Measurements from ENCODE around the gene TRANK1.

Gene TRANK1

DNA sequence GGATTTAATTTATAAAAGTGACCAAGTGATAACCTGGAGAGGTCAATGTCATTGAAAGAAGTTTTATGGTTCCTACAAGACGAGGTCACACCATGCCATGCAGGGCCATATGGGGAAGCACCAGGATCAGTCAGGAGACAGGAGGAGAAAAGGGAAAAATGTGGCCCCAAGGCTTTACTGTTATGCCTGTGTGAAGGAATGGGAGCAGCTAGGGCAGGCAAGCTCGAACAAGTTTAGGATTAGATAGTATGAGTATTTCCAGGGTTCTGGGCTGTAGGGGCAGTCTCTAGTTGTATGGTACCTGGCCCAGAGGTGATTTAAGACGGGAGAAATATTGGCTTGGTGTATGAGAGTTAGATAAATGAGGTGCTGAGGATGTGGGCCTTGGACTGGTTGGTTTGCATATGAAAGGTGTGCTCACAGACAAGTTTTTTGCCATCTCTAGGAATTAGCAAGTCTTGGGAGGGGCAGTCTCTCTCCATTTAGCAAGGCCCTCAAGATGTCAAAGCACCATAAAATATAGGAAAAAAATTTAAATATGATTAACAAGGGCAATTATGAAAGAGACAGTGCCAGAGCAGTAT is 144.2 kb downstream of the TRANK1 start:
- no peak overlapping the region for H2AFZ ChIP-seq (ENCODE audit: low read depth, low read length)
- H3K9me3 ChIP-seq (ENCODE audit: low read length), result no peaks in the 10 kb centered on the region
- no peaks in the 10 kb centered on the region for H3K27me3 ChIP-seq (ENCODE audit: insufficient read depth, low read length)
- no peaks in the 10 kb centered on the region for H3K36me3 ChIP-seq (ENCODE audit: insufficient read depth, low read length)
- H3K4me3 ChIP-seq (ENCODE audit: low read length), result no peak overlapping the region
- H3K4me1 ChIP-seq (ENCODE audit: insufficient read depth, low read length), result peaks cover 7% of the 10 kb centered on the region

DNA sequence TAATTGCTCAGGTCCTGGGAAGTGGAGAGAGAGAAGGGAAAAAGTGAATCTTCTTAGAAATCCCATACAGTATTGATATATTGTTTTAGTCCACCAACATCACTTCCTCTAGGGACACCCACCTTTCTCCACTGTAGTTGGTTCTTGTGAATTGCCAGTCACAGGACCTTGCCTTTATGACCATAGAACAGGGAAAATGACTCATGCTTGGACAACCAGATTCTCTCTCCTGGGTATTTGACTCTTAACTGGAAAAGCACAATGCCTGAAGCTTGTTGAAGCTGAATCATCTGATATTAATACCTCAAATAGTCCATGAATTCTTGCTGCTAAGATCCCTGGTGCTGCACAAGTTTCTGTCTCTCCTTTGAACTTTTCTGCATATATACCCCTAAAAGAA is 148.0 kb downstream of the TRANK1 start:
- no peak overlapping the region for H2AFZ ChIP-seq (ENCODE audit: low read depth, low read length)
- H3K4me3 ChIP-seq (ENCODE audit: low read length), result no peak overlapping the region
- H3K9me3 ChIP-seq (ENCODE audit: low read length), result no peaks in the 10 kb centered on the region
- no peaks in the 10 kb centered on the region for H3K36me3 ChIP-seq (ENCODE audit: insufficient read depth, low read length)
- no peaks in the 10 kb centered on the region for H3K4me1 ChIP-seq (ENCODE audit: insufficient read depth, low read length)
- no peaks in the 10 kb centered on the region for H3K27me3 ChIP-seq (ENCODE audit: insufficient read depth, low read length)

GRCh38 chr3:36796161-36796560 is 148.7 kb downstream of the TRANK1 start:
- H3K27me3 ChIP-seq (ENCODE audit: insufficient read depth, low read length), result no peaks in the 10 kb centered on the region
- H3K4me3 ChIP-seq (ENCODE audit: low read length), result no peak overlapping the region
- no peak overlapping the region for H2AFZ ChIP-seq (ENCODE audit: low read depth, low read length)
- no peaks in the 10 kb centered on the region for H3K36me3 ChIP-seq (ENCODE audit: insufficient read depth, low read length)
- H3K9me3 ChIP-seq (ENCODE audit: low read length), result no peaks in the 10 kb centered on the region
- H3K4me1 ChIP-seq (ENCODE audit: insufficient read depth, low read length), result no peaks in the 10 kb centered on the region

GRCh38 chr3:36795622-36796021 is 149.2 kb downstream of the TRANK1 start:
- H3K4me3 ChIP-seq (ENCODE audit: low read length), result no peak overlapping the region
- H3K27me3 ChIP-seq (ENCODE audit: insufficient read depth, low read length), result no peaks in the 10 kb centered on the region
- no peaks in the 10 kb centered on the region for H3K4me1 ChIP-seq (ENCODE audit: insufficient read depth, low read length)
- H3K36me3 ChIP-seq (ENCODE audit: insufficient read depth, low read length), result no peaks in the 10 kb centered on the region
- no peaks in the 10 kb centered on the region for H3K9me3 ChIP-seq (ENCODE audit: low read length)
- H2AFZ ChIP-seq (ENCODE audit: low read depth, low read length), result no peak overlapping the region

DNA sequence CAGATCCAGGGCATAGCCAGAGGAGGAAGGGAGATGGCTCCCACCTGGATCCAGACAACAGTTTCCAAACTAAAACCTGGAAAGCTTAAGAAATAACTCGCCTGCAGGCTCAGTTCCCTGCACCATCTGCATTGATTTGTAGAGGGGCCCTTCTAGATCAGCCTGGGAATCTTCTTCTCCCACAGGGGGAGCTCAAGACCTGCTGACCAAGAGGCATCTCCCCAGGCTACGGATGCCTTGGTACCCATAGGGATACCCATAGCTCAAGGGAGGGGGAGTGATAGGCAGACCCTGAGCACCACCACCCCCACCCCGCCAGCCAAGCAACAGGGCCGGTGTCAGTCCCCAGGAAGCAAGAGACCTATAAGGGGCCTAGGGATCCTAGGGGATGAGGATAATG is 152.5 kb downstream of the TRANK1 start:
- Histone ChIP-seq H3K36me3 (ENCODE audit: insufficient read depth, low read length) (no peaks in the 10 kb centered on the region), H3K9me3 (ENCODE audit: low read length) (no peaks in the 10 kb centered on the region), H3K4me3 (ENCODE audit: low read length) (no peak overlapping the region), H3K27me3 (ENCODE audit: insufficient read depth, low read length) (no peaks in the 10 kb centered on the region), H2AFZ (ENCODE audit: low read depth, low read length) (no peak overlapping the region), H3K4me1 (ENCODE audit: insufficient read depth, low read length) (no peaks in the 10 kb centered on the region)

DNA sequence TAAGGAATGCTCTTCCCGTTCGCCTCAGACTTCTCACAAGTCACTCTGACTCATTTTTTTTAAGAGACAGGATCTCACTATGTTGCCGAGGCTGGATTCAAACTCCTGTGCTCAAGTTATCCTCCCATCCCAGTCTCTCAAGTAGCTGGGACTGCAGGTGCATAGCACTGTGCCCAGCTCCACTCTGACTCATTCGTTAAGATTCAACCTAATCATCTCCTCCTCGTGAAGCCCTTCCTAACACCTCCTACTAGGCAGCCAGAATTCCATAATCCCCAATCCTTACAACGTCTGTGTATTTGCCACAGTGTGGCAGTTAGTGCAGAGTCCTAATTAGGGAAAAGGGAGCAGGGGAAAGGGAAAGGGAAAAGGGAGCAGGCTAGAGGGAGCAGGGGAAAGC is 154.1 kb downstream of the TRANK1 start:
- no peaks in the 10 kb centered on the region for H3K36me3 ChIP-seq (ENCODE audit: insufficient read depth, low read length)
- no peak overlapping the region for H2AFZ ChIP-seq (ENCODE audit: low read depth, low read length)
- H3K27me3 ChIP-seq (ENCODE audit: insufficient read depth, low read length), result no peaks in the 10 kb centered on the region
- no peaks in the 10 kb centered on the region for H3K4me1 ChIP-seq (ENCODE audit: insufficient read depth, low read length)
- no peak overlapping the region for H3K4me3 ChIP-seq (ENCODE audit: low read length)
- no peaks in the 10 kb centered on the region for H3K9me3 ChIP-seq (ENCODE audit: low read length)

- Histone ChIP-seq H3K4me3 (ENCODE audit: low read length) (no peak overlapping the region), H2AFZ (ENCODE audit: low read depth, low read length) (no peak overlapping the region), H3K4me1 (ENCODE audit: insufficient read depth, low read length) (no peaks in the 10 kb centered on the region), H3K36me3 (ENCODE audit: insufficient read depth, low read length) (no peaks in the 10 kb centered on the region), H3K27me3 (ENCODE audit: insufficient read depth, low read length) (no peaks in the 10 kb centered on the region), H3K9me3 (ENCODE audit: low read length) (no peaks in the 10 kb centered on the region)
Observed at GRCh38 chr3:36786921-36787890, 157.6 kb downstream of the TRANK1 start.

- Histone ChIP-seq H3K27me3 (ENCODE audit: insufficient read depth, low read length) (no peaks in the 10 kb centered on the region), H3K36me3 (ENCODE audit: insufficient read depth, low read length) (no peaks in the 10 kb centered on the region), H3K4me1 (ENCODE audit: insufficient read depth, low read length) (no peaks in the 10 kb centered on the region), H2AFZ (ENCODE audit: low read depth, low read length) (no peak overlapping the region), H3K9me3 (ENCODE audit: low read length) (no peaks in the 10 kb centered on the region), H3K4me3 (ENCODE audit: low read length) (no peak overlapping the region)
Observed at GRCh38 chr3:36784138-36784635, 160.7 kb downstream of the TRANK1 start.

DNA sequence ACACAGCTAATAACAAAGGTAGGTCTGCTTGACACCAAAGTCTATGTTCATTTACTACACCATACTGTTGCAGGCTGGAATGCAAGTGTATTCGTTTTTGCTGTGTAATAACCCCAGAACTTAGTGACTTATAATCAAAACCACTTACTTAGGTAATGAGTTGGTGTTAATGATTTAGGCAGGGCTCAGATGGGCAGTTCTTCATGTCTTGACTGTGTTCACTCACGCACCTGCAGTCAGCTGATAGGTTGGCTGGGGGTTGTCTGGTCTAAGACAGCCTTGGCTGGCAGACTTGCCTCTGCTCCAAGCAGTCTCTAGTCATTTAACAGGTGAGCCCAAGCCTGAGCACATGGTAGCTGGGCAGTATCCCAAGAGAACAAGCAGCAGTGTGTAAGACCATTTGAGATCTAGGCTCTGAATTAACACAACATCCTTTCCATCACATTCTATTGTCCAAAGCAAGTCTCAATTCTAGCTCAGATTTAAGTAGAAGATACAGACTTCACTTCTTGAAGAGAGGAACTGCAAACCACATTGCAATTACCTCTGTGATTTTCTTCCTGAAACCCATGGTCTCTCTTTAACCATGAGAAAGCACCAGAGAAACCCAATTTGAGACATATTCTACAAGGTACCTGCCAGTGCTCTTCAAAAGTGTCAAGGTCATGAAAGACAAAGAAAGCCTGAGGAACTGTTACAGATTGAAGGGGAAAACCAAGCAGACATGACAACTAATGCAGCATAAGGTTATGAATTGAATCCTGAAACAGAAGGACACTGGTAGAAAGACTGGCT is 167.2 kb downstream of the TRANK1 start:
- Histone ChIP-seq H3K4me3 (ENCODE audit: low read length) (no peak overlapping the region), H3K4me1 (ENCODE audit: insufficient read depth, low read length) (no peaks in the 10 kb centered on the region), H3K9me3 (ENCODE audit: low read length) (no peaks in the 10 kb centered on the region), H3K36me3 (ENCODE audit: insufficient read depth, low read length) (no peaks in the 10 kb centered on the region), H3K27me3 (ENCODE audit: insufficient read depth, low read length) (no peaks in the 10 kb centered on the region), H2AFZ (ENCODE audit: low read depth, low read length) (no peak overlapping the region)
